GM21526 (cell line): ENCODE measurements around the gene ZNF593OS.

ENCODE experiments used
- ATAC-seq: cut with Tn5 transposase; IDR thresholded peaks from one replicate; pipeline ENCODE4 v1.9.1; 2021; ENCODE audit warnings: moderate library complexity; ENCODE audit not compliant: unreplicated experiment, low FRiP score

ZNF593OS gene

GRCh38 chr1:26184883-26185282, 13.3 kb upstream of the ZNF593OS start:
- ATAC-seq = no peak

GRCh38 chr1:26184086-26184485, 12.5 kb upstream of the ZNF593OS start:
- ATAC-seq = no peak

GRCh38 chr1:26182383-26182696, 10.7 kb upstream of the ZNF593OS start:
- no peak for ATAC-seq

- no peak for ATAC-seq
Observed at GRCh38 chr1:26181586-26182382, 10.2 kb upstream of the ZNF593OS start.

- ATAC-seq = no peak
Observed at GRCh38 chr1:26180010-26180506, 8.4 kb upstream of the ZNF593OS start.

- no peak for ATAC-seq
Observed at GRCh38 chr1:26177182-26177684, 5.6 kb upstream of the ZNF593OS start, which contains the start of gene CNKSR1. Gene CNKSR1 (plus strand): TSS chr1:26177491. CDS start chr1:26177548, 57 bp downstream.

GRCh38 chr1:26175346-26175745, 3.7 kb upstream of the ZNF593OS start:
- no peak for ATAC-seq

- no peak for ATAC-seq
Observed at GRCh38 chr1:26170472-26170821, 1.2 kb downstream of the ZNF593OS start.

- peak; percentile 87 for ATAC-seq
Observed at GRCh38 chr1:26169669-26170471, 1.8 kb downstream of the ZNF593OS start, which contains the start of gene ZNF593. Gene ZNF593 (plus strand): TSS chr1:26169908. CDS start chr1:26169984, 76 bp downstream.

- ATAC-seq = no peak
Observed at GRCh38 chr1:26169198-26169554, 2.5 kb downstream of the ZNF593OS start.

- ATAC-seq = no peak
Observed at GRCh38 chr1:26168410-26169197, 3.0 kb downstream of the ZNF593OS start, which contains the start of gene C1orf232. Gene C1orf232 (minus strand): TSS chr1:26168963. CDS start chr1:26168499, 464 bp downstream.

- no peak for ATAC-seq
Observed at GRCh38 chr1:26166719-26167281, 4.8 kb downstream of the ZNF593OS start.

- ATAC-seq = no peak
Observed at GRCh38 chr1:26164861-26165842, 6.5 kb downstream of the ZNF593OS start.

GRCh38 chr1:26164036-26164860, 7.4 kb downstream of the ZNF593OS start:
- ATAC-seq = no peak

- no peak for ATAC-seq
Observed at GRCh38 chr1:26163684-26164035, 8.0 kb downstream of the ZNF593OS start.

- ATAC-seq = no peak
Observed at GRCh38 chr1:26162220-26162709, 9.4 kb downstream of the ZNF593OS start.

- no peak for ATAC-seq
Observed at GRCh38 chr1:26161415-26162219, 10.0 kb downstream of the ZNF593OS start.
